TTC549 (cell line): Measurements from ENCODE around the gene RIOK3.
"Not testable (repeated sequence)": the region's sequence is repeated elsewhere in the genome, so short reads cannot be mapped to it uniquely, and the experiment has no call there.

Experiments
- FAIRE-seq: peaks from 2 replicates; lab custom pipeline; 2012; peaks lifted over from hg19 to GRCh38; lab: Jason Lieb, UNC

The RIOK3 gene

DNA sequence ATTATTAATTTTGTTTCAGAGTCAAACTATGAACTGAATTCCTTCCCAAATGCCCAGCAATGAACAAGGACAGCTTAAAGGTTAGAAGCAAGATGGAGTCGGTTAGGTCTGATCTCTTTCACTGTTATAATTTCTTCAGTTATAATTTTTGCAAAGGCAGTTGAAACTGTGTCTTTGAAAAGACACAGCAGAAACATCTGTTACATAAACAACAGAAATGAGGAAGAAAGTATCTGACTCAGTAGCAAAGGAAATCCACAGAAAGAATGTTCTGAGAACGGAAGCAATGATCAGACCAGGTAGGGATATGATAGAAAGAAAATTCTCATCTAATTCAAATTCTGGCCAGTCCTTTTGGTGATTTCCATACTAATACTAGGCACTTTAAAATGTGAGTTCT, 45.0 kb downstream of the RIOK3 start:
- FAIRE-seq = no peak

DNA sequence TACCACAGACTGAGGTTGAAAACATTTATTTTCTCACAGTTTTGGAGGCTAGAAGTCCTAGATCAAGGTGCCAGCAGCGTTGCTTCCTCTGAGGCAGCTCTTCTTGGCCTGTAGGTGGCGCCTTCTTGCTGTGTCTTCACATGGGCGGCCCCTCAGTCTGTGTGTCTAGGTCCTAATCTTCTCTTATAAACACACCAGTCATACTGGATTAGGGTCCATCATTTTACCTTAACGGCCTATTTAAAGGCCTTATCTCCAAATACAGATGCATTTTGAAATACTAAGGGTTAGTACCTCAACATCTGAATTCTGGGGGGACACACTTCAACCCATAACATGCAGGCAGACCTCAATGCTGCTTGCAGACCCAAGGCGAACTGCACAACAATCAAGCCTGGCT, 45.8 kb downstream of the RIOK3 start:
- no peak for FAIRE-seq

DNA sequence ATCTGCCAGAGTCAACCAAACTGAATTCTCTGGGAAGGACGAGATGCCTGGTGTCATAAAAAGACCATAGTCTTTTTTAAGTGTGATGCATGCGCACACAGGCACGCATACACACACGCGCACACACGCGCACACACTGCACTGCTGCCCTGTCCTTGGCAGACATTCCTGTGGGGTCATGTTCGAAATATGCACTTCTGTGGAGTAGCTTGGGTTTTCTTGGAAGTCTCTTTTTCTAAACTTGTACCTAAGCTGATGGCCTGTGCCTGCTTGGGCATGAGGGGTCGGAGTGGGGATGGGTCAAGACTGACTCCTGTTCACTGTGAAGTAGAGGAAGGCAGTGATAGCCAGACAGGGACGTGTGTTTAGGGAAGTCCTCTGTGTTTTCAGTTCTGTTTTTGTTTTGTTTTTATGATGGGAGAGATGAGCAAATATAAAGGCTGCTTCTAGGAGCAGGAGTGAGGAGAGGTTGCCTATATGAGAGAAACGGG, 46.2 kb downstream of the RIOK3 start:
- FAIRE-seq = no peak

DNA sequence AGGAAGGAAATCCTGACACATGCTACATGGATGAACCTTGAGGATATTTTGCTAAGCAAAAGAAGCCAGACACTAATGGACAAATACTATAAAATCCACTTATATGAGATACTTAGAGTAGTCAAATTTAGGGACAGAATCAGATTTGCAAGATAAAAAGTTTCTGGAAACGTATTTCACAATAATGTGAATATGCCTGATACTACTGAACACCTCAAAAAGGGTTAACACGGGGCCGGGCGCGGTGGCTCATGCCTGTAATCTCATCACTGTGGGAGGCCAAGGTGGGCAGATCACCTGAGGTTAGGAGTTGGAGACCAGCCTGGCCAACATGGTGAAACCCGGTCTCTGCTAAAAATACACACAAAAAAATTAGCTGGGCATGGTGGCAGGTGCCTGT, 48.5 kb downstream of the RIOK3 start:
- no peak for FAIRE-seq

DNA sequence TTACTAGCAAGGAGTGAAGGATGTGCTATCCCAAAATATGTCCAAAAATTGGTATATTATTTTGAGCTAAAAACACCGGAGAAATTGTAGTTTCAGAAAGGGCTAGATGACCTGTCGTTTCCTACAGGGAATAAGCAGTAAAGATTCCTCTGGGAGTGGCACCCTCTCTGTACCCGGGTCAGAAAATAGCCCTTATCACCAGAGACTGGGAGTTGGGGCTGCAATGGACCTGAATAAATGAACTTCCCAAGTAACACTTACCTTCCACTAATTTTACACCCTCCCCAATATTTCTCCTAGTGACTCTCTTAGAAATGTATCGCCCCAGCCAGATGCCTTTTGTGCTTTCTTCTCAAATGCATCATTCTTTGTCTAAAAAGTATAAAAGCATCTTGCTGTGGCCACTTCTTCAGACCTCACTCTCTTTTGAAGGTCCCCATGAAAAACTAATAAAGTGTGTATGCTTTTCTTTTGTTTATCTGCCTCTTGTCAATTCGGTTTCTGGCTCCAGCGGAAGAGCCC, 49.5 kb downstream of the RIOK3 start:
- FAIRE-seq = no peak

DNA sequence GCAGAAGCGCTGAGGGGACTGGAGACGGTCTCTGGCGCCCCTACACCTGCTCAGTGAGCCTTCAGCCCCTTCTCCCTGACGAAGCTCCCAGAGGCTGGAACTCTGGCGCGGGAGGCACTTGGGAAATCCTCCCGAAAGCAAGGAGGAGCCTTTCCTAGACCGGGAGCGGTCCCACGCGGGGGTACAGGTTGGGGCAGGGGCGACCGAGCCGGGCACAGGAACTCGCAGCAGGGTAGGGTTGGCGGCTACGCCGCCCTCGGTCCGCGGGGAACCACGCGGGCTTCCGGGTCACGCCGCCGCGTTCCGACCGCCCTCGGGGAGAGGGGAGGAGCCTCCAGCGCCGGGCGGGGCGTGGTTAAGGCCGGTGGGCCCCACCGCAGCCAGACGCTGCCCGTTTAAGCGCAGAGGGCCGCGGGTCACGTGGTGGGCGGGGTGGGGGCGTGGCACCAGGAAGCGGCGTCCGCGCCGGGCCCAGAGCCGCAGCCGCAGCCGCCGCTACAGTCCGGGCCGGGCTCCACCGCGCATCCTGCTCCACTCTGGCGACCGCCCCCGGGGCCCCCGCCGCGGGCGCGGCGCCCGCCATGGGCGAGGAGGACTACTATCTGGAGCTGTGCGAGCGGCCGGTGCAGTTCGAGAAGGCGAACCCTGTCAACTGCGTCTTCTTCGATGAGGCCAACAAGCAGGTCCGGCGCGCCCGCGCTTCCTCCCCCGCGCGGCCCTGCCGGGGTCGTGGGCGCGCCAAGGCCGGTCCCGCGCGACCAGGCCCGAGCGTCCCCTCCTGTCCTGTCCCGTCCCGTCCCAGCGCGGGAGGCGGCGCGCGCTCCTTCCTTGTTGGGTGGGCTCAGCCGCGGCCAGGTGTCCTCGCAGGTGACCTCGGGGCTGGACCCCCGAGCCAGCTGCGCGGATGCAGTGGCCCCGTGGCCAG, 50.2 kb downstream of the RIOK3 start, which contains the start of gene RMC1:
RMC1 (plus strand) TSS at position 474 of the 925 bp plus-strand sequence; CDS start at position 582, 108 bp downstream.
- FAIRE-seq = no peak

DNA sequence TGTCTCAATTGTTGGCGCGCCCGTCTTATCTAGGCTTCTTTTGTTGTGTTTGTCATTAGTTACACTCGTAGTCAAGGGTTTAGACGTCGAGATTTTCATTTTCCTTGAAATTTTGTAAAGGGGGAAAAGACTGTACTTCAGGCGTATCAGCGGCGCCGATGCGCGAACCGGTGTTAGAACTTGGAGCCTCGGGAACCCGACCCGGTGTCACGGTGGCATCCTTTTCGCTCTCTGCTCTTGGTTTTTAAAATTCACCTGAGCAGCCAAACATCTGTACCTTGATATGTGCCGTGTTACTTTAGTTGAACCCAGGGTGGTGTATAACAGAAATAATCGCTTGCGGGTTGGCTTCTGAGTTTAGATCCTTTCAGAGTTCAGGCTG, 50.9 kb downstream of the RIOK3 start:
- FAIRE-seq = no peak

DNA sequence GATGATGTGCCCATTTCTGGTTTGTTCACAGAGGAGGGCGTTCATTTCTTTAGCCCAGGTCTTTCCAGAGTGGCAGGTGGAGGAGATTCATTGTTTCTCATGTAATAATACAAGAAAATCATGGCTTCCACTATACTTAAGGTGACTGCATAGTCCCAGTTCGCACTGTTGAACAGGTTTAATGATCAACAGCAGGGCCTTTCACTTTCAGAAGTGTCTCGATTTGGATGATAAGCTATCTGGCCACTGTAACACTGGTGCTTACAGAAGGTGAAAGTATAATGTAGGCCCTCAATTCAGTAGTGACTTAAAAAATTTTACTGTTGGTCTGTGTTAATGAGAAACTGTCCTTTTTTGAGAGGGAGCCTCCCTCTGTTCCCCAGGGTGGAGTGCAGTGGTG, 51.6 kb downstream of the RIOK3 start:
- FAIRE-seq = no peak

DNA sequence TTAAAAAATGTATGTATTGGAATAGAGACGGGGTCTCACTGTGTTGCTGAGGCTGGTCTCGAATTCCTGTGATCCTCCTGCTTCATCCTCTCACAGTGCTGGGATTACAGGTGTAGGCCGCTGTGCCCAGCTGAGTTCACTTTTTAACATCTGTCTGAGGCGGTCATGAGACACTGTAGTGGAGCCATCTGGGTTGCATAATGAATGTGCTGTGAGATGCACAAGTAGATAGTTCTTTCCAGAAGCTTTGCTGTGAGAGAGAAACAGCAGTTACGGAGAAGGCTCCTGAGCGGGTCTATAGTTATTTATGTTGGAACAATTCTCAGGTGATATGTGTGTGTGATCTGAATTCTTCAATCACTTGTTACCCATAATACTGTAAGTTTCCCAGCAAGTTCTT, 53.3 kb downstream of the RIOK3 start:
- no peak for FAIRE-seq

DNA sequence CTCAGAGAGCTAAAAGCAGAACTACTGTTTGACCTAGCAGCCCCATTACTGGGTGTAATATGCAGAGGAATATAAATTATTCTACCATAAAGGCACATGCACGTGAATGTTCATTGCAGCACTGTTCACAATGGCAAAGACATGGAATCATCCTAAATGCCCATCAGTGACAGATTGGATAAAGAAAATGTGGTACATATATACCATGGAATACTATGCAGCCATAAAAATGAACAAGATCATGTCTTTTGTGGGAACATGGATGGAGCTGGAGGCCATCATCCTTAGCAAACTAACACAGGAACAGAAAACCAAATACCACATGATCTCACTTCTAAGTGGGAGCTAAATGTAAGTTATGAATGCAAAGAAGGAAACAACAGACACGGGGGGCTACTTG, 57.8 kb downstream of the RIOK3 start:
- not testable (repeated sequence) for FAIRE-seq

DNA sequence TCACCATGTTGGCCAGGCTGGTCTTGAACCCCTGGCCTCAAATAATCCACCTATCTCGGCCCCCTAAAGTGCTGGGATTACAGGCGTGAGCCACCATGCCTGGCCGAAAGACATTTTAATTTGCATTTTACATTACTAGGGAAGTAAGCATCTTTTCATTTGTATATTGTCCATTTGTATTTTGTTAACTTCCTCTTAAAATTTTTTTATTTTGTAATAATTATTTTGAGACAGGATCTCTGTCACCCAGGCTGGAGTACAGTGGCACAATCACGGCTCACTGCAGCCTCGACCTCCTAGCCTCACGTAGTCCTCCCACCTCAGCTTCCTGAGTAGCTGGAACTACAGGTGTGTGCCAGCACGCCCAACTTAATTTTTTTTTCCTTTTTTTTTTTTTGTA, 59.1 kb downstream of the RIOK3 start:
- FAIRE-seq = not testable (repeated sequence)

DNA sequence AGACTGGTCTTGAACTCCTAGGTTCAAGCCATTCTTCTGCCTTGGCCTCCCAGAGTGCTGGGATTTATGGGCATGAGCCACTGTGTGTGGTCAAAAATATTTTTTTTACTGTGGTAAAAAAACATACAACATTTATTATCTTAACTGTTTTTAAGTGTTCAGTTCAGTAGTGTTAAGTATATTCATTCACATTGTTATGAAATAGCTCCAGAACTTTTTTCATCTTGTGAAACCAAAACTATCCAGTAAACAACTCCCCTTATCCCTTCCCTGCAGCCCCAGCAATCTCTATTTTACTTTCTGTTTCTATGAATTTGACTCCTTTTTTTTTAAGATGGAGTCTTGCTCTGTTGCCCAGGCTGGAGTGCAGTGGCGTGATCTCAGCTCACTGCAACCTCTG, 59.6 kb downstream of the RIOK3 start:
- no peak for FAIRE-seq

DNA sequence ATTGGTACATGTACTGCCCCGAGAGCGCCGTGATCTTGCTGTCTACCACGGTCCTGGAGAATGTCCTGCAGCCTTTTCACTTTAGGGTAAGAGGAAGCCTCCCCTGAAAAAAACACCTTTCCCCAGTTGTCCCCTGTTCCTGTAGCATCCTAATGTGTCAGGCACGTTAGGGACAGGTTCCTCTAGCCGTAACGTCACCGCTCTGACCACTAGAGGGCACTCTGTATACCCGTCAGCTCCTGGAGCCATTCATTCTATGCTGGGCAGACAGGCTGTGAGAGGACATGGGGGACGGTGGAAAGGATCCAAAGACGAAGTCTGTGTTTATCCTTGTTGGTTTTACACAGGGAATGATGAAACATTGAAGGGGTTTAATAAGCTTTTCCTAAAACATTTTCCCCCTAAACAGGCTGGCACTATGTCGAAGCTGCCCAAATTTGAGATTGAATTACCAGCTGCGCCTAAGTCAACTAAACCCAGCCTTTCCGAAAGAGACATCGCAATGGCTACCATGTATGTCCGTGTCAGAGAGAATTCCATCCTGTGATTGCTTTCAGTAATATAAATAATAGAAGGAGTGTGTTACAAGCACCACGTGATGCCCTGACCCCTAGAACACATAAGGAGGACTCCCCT, 62.9 kb downstream of the RIOK3 start:
- no peak for FAIRE-seq

DNA sequence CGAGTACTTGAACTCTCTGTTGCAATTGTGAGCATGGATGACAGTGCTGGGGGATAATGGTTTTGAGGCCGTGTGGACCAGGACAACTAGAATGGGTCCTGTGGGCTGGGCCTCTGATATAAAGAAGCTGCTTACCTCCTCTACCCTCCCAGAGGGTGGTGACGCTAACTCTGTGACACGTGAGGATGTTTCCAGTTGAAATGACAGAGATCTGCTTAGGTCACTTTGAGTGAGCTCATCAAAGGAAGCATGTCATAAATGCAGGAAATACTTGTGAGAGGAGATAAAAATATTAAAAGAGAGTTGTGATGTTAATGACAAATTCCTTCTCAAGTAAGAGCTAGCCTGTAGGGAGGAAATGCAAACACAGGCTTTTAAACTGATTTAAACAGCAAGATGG, 66.6 kb downstream of the RIOK3 start:
- FAIRE-seq = no peak

DNA sequence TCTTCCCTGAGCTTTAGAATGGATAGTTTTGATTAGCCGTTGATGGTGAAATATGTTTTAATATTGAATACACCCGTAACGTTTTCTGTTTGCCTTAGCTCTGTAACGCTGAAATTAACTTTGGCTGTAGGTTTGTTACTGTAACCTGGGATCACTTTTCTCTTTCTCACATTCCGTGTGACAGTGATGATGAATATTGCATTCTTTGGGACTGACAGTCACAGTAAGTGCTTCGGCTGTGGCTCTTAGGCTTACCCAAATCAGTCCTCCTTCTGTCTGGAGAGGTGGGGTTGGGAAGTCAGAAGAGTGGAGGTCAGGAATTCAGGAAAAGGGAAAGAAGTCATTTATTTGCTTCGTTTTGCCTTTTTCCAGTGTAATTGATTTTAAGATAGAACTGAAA, 68.2 kb downstream of the RIOK3 start:
- no peak for FAIRE-seq

DNA sequence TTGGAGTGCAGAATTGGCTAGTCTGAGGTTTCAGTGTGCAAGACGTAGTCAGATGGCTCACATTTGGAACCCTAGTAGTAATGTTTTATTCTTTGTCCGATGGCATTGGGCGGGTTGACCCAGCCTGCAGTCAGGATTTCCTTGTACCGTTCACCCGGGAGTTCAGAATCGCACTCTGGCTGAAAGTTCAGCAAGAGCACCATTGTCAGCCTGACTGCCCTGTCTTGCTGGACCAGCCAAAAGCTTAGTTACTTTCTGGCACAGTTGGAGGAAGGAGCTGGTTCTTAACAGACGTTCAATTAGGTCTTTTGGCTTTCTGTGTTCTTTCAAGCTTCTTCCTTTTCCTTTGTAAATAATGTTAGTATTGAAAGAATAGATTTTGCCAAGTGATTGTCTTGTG, 68.8 kb downstream of the RIOK3 start:
- no peak for FAIRE-seq

DNA sequence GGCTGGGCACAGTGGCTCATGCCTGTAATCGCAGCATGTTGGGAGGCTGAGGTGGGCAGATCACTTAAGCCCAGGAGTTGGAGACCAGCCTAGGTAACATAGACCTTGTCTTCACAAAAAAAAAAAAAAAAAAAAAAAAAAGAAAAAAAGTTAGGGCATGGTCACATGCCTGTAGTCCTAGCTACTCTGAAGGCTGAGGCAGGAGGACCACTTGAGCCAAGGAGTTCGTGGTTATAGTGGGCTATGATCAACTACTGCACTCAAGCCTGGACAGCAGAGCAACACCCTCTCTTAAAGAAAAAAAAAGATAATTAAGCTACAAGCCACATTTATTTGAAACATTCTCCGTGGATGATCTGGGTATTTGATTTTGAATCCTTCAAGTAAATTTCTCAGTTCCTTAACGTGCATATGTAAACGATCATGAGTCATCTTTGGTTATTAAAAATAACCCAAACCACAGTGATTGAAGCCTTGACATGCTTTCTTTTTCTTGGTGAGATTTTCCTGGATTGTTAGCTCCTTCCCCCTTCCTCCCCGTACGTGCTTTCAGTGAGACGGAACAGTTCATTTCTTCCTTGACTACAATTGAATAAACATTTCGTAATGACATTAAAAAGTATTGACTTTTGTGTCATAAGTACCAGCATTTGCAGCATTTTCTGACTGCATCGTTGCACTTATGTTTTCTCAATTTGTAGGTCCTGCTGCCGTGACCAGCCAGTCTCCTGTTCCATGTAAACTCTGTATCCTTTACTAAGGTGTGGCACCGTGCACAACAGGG, 70.5 kb downstream of the RIOK3 start:
- FAIRE-seq = no peak

DNA sequence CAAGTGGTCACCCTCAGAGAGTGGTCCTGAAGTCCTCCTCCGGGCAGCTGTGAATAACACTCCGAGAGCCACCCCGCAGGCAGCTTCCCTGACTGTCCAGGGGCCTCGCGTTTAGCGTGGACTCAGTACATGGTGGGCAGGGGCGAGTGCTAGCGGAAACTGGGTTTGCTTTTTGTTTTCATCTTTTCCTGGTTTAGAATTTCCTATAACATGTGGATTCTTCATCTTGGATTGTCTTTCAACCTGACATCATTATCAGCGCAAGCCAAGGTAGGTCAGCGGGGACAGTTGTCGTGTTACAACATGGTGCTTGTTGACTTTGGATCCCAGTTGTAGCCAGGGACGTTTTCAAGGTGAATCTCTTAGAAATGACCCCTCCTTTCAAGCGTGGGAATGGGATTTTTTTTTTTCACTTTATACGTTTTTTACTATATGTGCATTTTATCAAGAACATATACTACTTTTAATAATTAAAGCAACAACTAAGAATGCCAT, 71.2 kb downstream of the RIOK3 start:
- FAIRE-seq = no peak

DNA sequence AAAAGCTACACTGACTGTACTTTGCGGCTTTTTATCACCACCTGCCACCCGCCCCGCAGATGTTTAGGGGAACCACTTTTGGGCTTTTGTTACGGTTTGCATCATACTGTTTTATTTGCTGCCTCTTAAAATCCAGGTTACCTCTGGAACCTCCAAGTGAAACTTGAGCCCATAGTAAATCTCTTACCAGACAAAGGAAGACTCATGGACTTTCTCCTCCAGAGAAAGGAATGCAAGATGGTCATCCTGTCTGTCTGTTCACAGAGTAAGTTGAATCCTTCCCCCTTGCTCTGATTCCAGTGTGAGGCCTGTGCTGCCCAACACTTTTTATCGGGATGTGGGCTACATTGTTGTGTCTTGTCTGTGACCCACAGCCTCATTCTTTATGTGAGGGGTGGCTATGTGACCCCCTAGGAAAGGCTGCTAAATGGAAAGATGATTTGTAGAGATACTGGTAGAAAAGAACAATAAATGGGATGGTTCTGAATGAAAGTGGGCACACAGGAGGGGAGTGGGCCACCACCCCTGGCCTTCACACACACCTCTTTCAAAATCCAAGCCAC, 73.5 kb downstream of the RIOK3 start:
- no peak for FAIRE-seq

DNA sequence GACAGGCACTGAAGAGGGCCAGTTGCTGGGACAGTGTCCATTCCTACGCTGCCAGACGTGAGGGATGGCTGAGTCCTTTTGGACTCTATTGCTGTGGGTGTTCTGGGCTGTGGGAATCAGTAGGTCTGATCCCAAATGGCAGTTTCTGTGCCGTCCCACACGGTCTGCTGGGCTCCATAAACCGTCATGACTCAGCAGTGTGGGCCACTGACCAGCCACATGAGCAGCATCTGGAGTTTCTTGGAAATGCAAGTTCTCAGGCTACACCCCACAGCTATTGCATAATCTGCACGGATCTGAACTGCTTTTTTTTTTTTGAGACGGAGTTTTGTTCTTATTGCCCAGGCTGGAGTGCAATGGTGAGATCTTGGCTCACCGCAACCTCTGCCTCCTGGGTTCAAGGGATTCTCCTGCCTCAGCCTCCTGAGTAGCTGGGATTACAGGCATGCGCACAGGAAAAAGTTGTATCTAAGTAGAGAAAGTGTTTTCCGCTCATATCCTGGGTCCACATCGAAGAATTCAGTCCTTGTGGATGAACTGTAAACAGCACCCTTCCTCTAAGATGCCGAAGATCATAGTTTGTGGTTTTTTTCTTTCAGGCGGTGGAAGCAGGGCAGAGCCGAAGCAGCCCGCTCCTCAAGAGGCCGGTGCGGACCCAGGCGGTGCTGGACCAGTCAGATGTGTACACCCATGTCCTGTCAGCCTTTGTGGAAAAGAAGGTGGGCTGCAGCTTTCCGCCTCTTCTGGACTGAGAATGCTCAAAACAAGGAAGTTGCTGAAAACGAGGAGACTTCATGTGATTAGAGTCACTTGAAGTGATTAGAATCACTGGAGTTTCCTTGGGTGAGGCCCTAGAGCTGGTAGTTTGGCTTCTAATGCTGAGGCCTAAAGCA, 75.7 kb downstream of the RIOK3 start:
- FAIRE-seq = no peak

DNA sequence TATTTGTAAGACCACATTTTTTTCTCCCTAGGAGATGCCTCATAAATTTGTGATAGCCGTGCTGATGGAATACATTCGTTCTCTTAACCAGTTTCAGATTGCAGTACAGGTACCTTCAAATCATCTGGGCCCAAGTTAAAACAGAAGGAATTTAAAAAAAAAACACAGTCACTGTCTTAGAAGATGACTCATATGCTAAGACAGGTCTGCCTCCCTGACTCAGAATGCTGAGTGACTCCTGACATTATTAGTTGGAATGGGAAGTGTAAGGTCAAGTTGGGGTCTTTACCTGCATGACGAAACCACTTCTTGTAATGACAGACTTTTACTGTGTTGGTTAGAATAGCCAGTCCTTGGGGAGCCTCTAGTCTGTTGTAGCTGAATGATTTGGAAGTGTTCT, 76.5 kb downstream of the RIOK3 start:
- FAIRE-seq = no peak
